Measurements from ENCODE around the gene CHD8.

GRCh38 chr14:21379338-21379737 is 76.6 kb downstream of the CHD8 start:
- TF ChIP-seq CTCF (IDR thresholded peaks at IDR 0.05; ENCODE audit: low read length) = no peak
- no peak for TF ChIP-seq EZH2 (IDR thresholded peaks at IDR 0.05; ENCODE audit: borderline replicate concordance, low read length)

Data from OCI-LY1 (cell line).